Activated CD4-positive, alpha-beta T cell treated with anti-CD3 and anti-CD28 coated beads, Interleukin-2, Interleukin-6, amounts not matched to agents 100 ng/mL and 50 ng/mL, durations not matched to agents 16 hours and 8 hours (primary cell): ENCODE data around the gene ABL1.

ENCODE experiments used
- DNase-seq: peaks from one replicate; pipeline ENCODE4 v3.0.0-alpha.2; 2020

The ABL1 gene

GRCh38 chr9:130920762-130921299, 85.8 kb downstream of the ABL1 start:
- DNase-seq = no peak

GRCh38 chr9:130921300-130921988, 86.4 kb downstream of the ABL1 start:
- no peak for DNase-seq

DNA sequence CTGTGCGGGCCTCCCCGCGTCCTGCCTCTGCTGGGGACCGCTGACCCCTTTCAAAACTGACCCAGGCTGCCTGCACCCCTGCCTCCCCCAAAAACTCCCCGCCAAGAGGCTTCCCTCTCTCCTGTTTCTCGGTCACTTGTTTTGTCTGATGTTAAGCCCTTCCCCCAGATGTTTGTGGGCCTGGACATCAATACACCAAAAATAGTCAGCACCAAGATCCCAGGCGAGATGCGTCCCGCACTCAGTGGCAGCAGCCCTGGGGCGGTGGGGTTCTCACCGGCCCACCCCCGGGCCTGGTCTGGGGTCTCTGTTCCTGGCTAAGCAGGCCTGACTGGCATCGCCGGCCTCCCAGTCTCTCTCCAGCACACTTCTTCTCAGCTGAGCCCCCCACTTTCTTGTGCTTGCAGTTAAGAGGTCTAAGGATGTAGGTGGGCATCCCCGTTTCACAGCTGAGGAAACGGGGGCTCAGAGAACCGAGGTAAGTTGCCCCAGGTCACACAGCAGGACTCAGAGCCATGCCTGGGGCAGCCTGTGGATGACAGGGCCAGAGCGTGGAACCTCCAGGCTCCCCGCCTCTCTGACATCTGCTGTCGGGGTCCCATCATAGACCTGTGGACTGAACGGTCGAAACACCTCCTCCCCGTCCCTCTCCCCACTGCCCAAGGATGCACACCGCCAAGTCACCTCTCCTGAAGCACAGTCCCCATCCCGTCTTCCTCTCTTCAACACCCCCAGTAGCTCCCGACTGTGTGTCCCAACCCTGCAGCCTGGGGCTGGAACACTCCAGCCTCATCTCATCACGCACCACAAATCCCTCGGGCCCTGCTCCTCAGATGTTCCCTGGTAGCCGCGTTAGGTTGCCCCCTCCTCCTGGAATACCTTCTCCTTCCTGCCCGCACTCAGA, 87.2 kb downstream of the ABL1 start:
- DNase-seq = no peak

DNA sequence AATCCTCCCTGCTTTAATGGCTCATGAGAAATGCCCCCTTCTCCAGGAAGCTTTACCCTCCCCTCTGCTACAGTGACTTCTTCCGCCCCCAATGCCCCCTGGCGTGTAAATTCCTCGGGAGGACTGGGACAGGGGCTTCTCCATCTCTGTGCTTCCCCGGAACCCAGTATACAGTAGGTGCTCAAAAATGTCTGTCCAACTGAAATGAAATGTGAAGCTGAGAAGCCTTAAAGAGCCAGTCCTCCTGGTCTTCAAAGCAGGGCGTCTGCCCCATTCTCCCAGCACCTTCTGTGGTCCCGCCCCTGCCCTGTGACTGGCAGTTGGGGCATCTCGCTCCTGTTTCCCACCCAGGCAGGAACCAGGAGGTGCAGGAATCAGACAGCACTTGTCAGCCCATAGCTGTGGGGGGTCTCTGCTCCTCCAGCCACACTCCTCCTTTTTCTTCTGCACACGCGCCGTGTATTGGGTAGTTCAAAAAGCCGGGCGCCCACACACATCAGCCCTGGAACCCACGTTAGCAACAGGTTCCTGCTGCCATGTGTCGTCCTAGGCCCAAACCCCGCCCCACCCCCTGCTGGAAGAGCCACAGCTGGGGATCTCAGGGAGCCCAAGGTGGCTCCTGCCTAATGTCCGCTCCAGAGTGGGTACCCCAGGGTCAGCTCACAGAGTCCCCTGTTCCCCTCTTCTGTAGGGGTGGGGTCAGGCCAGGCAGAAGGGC, 88.0 kb downstream of the ABL1 start:
- no peak for DNase-seq

GRCh38 chr9:130923611-130924447, 88.8 kb downstream of the ABL1 start:
- no peak for DNase-seq

- no peak for DNase-seq
These were observed 89.4 kb downstream of the ABL1 start for GRCh38 chr9:130924448-130924788.

DNA sequence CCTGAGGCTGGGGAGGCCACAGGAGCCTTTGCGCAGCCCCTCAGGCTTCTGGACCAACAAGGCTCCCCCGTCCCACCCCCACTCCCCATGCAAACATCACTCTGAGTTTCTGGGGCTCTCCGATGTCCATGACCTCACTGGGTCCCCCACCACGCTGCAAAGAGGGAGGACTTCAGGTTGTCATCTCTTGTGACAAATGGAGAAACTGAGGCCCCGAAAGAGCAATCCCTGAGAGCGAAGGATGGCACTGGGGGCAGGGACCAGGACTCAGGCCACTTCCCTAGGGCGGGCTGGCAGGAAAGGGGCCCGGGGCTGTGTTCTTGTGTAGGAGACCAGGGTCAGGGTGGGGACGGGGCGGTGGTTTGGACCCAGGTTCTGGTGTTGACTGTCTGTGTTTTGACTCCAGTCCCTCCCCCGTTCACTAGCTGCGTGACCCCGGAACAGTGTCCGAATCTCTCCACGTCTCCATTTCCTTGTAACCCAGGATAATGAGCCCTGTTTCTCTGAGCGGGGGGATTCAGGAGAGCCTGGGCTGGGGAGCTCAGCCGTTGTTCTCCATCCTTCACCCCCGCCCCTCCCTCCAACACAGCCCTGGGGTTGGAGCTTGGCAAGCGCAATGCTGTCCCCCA, 90.1 kb downstream of the ABL1 start:
- DNase-seq = no peak

DNA sequence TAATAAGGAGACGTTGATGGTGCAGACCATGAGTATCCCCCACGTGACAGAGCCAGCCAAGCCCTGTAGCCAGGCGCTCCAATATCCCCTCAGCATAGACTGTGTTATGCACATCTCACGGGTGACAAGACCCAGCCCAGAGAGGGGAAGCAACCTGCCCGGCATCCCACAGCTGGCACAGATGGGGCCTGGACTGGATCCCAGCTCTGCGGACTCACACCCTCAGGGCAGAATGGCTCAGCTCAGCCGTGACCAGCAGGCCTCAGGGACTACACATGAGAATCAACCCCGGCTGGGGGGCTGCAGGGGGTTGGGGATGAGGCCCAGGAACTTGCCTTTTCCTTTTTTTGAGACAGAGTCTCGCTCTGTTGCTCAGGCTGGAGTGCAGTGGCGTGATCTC, 92.3 kb downstream of the ABL1 start:
- DNase-seq = no peak

DNA sequence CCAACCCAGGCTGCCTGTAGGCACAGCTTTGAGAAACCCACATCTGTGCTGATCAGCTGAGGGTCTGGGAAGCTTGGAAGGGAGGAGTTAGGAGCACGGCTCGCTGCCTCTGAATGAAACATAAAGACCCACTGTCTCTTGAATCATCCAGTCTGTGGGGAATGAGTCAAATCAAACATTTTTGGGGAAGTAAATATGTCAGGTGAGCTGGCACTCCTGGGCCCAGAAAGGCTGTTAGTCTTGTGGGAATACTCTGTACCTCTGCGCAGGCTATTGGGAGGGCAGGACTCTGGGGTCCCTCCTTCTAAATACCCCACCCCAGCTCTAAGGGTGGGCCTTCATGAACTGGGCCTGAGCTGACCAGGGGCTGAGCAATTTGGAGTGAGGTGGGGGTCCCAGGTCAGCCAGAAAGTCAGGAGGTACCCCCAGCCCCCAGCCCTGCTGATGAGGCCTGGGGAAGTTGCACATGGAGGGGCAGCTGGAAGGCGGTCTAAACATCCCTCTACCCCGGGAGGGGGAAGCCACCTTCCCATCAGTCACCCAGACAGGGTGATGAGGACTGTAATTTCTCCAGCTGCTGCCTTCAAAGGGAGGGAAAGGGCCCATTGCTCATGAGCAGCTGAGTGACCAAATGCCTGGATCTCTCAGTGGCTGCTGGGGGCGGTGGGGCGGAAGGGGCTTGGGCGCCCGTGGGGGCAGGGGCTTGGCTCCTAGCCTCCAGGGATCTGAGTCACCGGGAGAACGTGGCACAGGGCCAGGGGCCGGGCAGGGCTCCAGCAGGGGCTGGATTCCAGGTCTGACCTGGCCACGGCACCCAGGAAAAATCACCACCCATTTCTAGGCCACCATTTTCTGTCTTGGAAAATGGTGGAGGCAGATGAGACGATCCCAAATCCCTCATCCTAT, 93.2 kb downstream of the ABL1 start:
- DNase-seq = no peak

- no peak for DNase-seq
These were observed 94.6 kb downstream of the ABL1 start for GRCh38 chr9:130929571-130930038.

DNA sequence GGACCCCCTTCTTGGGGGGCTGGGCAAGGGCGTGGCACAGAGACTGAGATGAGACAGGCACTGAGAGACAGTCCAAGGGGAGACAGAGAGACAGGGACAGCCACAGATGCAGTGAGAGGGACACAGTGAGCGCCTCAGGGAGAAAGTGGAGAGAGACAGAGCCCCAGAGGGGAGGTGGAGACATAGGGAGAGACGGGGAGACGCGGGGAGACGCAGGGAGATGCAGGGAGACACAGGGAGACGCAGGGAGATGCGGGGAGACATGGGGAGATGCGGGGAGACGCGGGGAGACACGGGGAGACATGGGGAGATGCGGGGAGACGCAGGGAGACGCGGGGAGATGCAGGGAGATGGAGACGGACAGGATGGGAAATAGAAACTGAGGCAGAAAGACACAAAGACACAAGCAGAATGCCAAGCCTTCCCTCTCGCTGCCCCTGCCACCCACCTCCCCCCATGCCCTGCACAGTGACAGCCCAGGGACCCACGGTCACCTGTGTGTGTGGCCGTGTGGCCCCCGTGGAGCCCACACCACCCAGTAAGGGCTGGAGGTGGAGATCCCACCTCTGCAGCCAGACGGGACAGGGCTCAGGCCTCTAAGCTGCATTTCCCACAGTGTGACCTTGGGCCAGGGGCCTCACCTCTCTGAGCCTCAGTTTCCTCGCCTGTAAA, 95.2 kb downstream of the ABL1 start:
- DNase-seq = no peak

- DNase-seq = no peak
These were observed 95.8 kb downstream of the ABL1 start for GRCh38 chr9:130930804-130931349.

DNA sequence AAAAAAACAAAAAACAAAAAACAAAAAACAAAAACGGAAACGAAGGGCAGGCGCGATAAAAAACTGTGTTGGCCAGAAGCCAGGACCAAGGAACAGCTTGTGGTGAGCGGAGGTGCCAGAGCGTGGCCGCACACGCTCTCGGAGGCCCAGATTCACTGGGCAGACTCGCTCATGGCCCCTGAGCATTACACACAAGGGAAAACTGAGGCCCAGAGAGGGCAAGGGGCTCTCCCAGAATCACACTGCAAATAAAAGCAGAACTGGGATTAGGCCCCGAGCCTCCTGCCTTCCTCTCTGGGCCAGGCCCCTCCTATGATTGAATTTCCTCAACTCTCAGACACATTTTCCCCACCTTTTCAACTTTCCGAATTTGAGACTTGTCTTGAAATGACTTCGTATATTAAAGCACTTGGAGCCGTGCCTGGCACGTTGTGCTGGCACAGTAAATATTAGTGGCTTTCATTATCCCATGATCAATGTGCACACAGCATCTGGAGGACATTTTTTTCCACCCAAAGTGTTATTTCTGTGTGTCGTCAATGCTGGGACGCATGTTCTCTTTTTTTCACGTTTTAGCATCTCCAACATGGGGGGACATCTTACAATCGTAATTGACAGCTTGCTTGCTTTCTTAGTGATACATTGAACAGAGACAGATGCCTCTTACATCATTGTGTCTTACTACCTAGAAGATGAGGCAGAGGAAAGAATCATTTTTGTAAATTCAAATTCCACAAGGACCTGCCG, 96.6 kb downstream of the ABL1 start:
- no peak for DNase-seq

- no peak for DNase-seq
These were observed 97.4 kb downstream of the ABL1 start for GRCh38 chr9:130932255-130933079.

DNA sequence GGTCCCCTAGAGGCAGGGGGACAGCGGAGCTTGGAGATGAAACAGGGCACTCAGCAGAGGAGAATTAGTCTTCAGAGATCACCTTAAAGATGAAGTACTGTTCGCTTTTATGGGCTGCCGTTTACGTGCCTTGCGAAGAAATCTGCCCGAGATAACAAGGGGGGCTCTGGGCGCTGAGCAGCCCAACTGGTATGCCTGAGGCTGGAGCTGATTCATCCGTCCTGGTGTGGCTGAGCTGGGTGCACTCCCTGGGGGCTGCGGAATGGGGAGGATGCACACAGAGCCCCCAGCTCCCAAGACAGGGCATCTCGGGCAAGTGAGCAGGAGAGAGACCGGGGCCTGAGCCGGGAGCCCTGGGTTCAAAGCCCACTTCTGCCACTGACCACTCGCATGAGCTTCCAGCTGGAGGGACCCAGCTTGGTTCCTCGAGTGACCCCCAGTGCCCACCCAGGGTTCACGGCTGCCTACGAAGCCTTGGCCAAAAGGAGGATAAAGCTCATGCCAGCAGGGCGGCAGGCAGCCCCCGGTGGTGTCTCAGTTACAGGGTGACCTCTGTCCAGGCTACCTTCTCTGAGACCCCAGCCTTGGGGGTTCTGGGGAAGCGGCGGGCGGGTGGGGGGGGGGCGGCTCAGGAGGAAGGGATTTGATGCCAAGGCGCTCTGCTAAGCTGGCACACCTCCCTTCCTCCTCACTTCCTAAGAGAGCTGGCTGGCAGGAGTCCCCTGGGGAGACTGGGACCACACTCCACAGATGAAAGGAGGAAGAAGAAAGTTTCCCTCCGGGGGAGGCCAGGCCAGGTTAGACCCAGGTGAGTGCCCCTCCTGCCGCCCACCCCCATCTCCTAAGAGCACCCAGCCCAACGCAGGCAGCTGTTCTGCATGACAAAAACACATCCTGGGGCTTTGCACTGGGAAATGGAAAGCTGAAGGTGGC, 98.3 kb downstream of the ABL1 start:
- DNase-seq = no peak

GRCh38 chr9:130934246-130934645, 99.2 kb downstream of the ABL1 start:
- no peak for DNase-seq
